NT2/D1 (cell line): ENCODE results near the gene LRCH4.

Source experiments
- DNase-seq: peaks from one replicate; pipeline ENCODE4 v3.0.0-alpha.2; 2011; ENCODE audit warnings: low read depth, low spot score
- H3K27me3 ChIP-seq: 2 replicates; pipeline ENCODE4 v1.6.0; 2011; ENCODE audit warnings: mild to moderate bottlenecking; ENCODE audit not compliant: insufficient read length, insufficient read depth
- H3K36me3 ChIP-seq: 2 replicates; pipeline ENCODE4 v1.6.1; 2011; ENCODE audit warnings: mild to moderate bottlenecking, low read length, mixed read lengths; ENCODE audit not compliant: insufficient read depth, insufficient read length
- H3K4me1 ChIP-seq: 2 replicates; pipeline ENCODE4 v1.5.1; 2011; ENCODE audit not compliant: insufficient read depth, insufficient read length
- H3K4me3 ChIP-seq: 2 replicates; pipeline ENCODE4 v1.5.1; 2011; ENCODE audit warnings: low read depth; ENCODE audit not compliant: insufficient read length
- H3K9ac ChIP-seq: 2 replicates; pipeline ENCODE4 v1.6.0; 2011; ENCODE audit warnings: low read depth; ENCODE audit not compliant: insufficient read length
- H3K9me3 ChIP-seq: 2 replicates; pipeline ENCODE4 v1.5.1; 2011; ENCODE audit warnings: mild to moderate bottlenecking, low read length; ENCODE audit not compliant: insufficient read depth
- SUZ12 ChIP-seq: IDR thresholded peaks from 2 replicates; pipeline ENCODE4 v1.6.1; 2011; ENCODE audit not compliant: insufficient read length, insufficient read depth; ENCODE audit errors: extremely low read depth
- YY1 ChIP-seq: IDR thresholded peaks from 2 replicates; pipeline ENCODE4 v1.6.1; 2011; ENCODE audit not compliant: insufficient read length, insufficient read depth
- ZNF274 ChIP-seq: IDR thresholded peaks from 2 replicates; pipeline ENCODE4 v1.6.1; 2011; ENCODE audit warnings: mild to moderate bottlenecking, low read depth, low read length

The LRCH4 gene

GRCh38 chr7:100577507-100577906 lies 8.4 kb downstream of the LRCH4 start:
- H3K36me3 ChIP-seq: peaks cover 86% of the 10 kb centered on the region

GRCh38 chr7:100577103-100577502 lies 8.8 kb downstream of the LRCH4 start:
- H3K9me3 ChIP-seq: no peaks in the 10 kb centered on the region
- no peak for TF ChIP-seq YY1
- no peak for TF ChIP-seq SUZ12
- TF ChIP-seq ZNF274: no peak
- H3K9ac ChIP-seq: no peak overlapping the region
- no peak overlapping the region for H3K4me3 ChIP-seq
- no peak for DNase-seq
- no peaks in the 10 kb centered on the region for H3K27me3 ChIP-seq
- peaks cover 8% of the 10 kb centered on the region for H3K4me1 ChIP-seq
- H3K36me3 ChIP-seq: peaks cover 83% of the 10 kb centered on the region

More at GRCh38 chr7:100577507-100577906, 8.4 kb downstream of the LRCH4 start:
- DNase-seq: no peak
- Histone ChIP-seq H3K9me3 (no peaks in the 10 kb centered on the region), H3K27me3 (no peaks in the 10 kb centered on the region), H3K4me1 (peaks cover 8% of the 10 kb centered on the region), H3K4me3 (no peak overlapping the region), H3K9ac (no peak overlapping the region)
- no peak for TF ChIP-seq SUZ12

- Histone ChIP-seq H3K27me3 (no peaks in the 10 kb centered on the region), H3K4me1 (peaks cover 8% of the 10 kb centered on the region), H3K4me3 (no peak overlapping the region), H3K9me3 (no peaks in the 10 kb centered on the region), H3K36me3 (peaks cover 77% of the 10 kb centered on the region), H3K9ac (no peak overlapping the region)
- no peak for TF ChIP-seq SUZ12
- TF ChIP-seq ZNF274: no peak
- no peak for TF ChIP-seq YY1
- no peak for DNase-seq
Measured at GRCh38 chr7:100576384-100576993, 9.4 kb downstream of the LRCH4 start.

DNA sequence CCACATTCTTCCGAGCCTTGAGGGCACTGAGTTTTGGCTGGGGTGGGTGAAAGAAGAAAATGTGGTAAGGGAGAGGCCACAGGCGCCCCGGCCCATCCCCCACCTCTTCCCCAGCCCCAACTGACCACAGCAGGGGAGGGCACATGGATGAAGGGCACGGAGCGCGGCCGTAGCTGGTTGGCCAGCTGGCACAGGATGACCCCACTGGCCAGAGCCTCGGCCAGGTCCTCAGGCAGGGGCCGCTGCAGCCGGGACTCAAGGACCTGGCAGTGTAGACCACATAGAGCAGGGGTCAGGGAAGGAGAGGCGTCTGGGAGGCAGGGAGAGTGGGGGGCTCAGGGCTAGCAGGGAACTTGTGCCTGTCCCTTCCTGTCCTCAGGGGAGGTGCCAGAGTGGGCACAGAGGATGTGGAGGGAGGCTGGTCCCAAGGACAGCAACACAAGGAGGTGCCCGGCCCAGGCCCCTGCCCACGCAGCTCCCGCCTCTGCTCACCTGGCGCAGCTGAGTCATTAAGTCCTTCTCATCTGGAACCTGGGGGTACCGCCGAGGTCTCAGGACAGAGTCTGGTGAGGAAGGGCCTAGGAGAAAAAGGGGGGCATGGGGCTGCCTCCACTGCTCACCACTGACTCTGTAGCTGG lies 10.1 kb downstream of the LRCH4 start:
- no peaks in the 10 kb centered on the region for H3K27me3 ChIP-seq
- peaks cover 13% of the 10 kb centered on the region for H3K4me1 ChIP-seq
- TF ChIP-seq SUZ12: no peak
- no peak for TF ChIP-seq ZNF274
- no peak for TF ChIP-seq YY1
- H3K4me3 ChIP-seq: no peak overlapping the region
- no peaks in the 10 kb centered on the region for H3K9me3 ChIP-seq
- DNase-seq: no peak
- H3K36me3 ChIP-seq: peaks cover 70% of the 10 kb centered on the region
- H3K9ac ChIP-seq: no peak overlapping the region

DNA sequence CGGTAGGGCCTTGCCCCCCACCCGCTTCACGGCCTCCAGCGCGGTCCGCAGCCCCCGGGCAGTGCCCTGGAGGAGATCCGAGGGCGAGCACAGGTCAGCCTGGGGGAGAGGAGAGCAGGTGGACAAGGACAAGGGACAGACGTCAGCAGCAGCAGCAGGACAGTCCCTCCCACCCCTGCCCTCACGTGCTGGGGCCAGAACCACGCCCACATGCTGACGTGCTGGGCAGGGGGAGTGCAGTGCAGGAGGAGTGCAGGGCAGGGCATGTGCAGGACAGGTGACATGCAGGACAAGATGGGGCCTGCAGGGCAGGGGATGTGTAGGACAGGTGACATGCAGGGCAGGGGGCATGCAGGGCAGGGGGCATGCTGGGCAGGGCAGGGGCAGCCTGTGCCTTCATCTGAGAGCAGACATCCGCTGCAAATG lies 10.7 kb downstream of the LRCH4 start:
- Histone ChIP-seq H3K36me3 (peaks cover 65% of the 10 kb centered on the region), H3K9ac (no peak overlapping the region), H3K4me3 (no peak overlapping the region), H3K27me3 (no peaks in the 10 kb centered on the region), H3K4me1 (peaks cover 13% of the 10 kb centered on the region), H3K9me3 (no peaks in the 10 kb centered on the region)
- DNase-seq: no peak
- TF ChIP-seq SUZ12 (no peak), YY1 (no peak), ZNF274 (no peak)

DNA sequence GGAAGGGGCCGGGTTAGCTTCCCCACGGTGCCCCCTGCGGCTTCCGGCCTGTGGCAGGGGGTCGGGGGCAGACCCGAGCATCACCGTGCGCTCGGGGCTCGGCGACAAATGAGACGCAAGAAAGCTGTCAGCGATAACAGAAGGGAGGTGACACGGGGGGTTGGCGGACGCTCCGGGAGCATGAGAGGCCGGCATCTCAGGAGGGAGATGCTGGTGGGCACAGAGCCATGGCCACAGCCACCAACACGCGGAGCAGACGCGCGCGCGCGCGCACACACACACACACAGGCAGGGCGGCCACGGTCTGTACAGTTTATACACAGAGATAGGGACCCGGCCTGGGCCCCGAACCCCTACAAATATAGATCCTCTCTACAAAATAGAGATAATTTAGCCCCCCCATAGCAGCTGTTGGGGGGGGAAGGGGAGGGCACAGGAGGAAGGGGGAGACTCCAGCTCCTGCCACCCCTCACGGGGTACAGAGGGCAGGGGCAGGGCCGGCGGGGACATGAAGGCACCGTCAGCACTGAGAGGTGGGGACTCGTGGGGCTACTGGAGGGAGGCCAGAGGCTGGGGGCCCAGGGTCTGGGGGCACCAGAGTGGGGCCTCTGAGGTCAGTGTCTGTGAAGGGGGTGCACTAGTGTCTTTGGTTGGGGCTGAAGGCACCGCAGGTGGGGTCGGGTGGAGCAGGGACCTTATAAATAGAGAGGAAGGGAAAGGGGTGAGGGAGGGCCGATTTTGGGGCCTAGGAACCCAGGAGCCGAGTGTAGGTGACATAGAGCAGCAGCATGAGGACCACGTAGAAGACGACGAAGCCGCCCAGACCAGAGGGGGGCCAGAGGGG lies 11.3 kb downstream of the LRCH4 start:
- TF ChIP-seq SUZ12 (no peak), YY1 (no peak), ZNF274 (no peak)
- no peaks in the 10 kb centered on the region for H3K27me3 ChIP-seq
- no peak overlapping the region for H3K9ac ChIP-seq
- H3K4me1 ChIP-seq: peaks cover 13% of the 10 kb centered on the region
- DNase-seq: no peak
- peaks cover 59% of the 10 kb centered on the region for H3K36me3 ChIP-seq
- no peak overlapping the region for H3K4me3 ChIP-seq
- H3K9me3 ChIP-seq: no peaks in the 10 kb centered on the region
